OCI-M2 (cell line): ENCODE data around the gene TXLNG.
A peak's percentile ranks its signal among the peaks of the same experiment; 100 is the strongest.
"Not testable (repeated sequence)": the region's sequence is repeated elsewhere in the genome, so short reads cannot be mapped to it uniquely, and the experiment has no call there.

ENCODE experiments used
- DNase-seq: peaks from one replicate; lab custom pipeline; 2025; ENCODE audit not compliant: unreplicated experiment; lab: John Stamatoyannopoulos, UW

Gene TXLNG

GRCh38 chrX:16786139-16786790, at the start of gene TXLNG:
TSS of gene TXLNG (plus strand) at chrX:16786466. CDS start at chrX:16786488, 22 bp downstream.
- DNase-seq = peak; percentile 79

GRCh38 chrX:16737024-16737423, 49.2 kb upstream of the TXLNG start:
- no peak for DNase-seq

GRCh38 chrX:16739574-16739973, 46.7 kb upstream of the TXLNG start:
- no peak for DNase-seq

GRCh38 chrX:16743604-16744325, 42.5 kb upstream of the TXLNG start:
- no peak for DNase-seq

GRCh38 chrX:16745102-16745501, 41.2 kb upstream of the TXLNG start:
- DNase-seq = no peak

GRCh38 chrX:16745659-16746058, 40.6 kb upstream of the TXLNG start:
- DNase-seq = no peak

GRCh38 chrX:16748425-16748824, 37.8 kb upstream of the TXLNG start:
- DNase-seq = no peak

GRCh38 chrX:16750136-16750535, 36.1 kb upstream of the TXLNG start:
- no peak for DNase-seq

- DNase-seq = no peak
These were observed 32.2 kb upstream of the TXLNG start for GRCh38 chrX:16754019-16754418.

GRCh38 chrX:16756724-16757123, 29.5 kb upstream of the TXLNG start:
- no peak for DNase-seq

- not testable (repeated sequence) for DNase-seq
These were observed 24.8 kb upstream of the TXLNG start for GRCh38 chrX:16761500-16761899.

GRCh38 chrX:16762579-16762978, 23.7 kb upstream of the TXLNG start:
- DNase-seq = no peak

- DNase-seq = no peak
These were observed 20.7 kb upstream of the TXLNG start for GRCh38 chrX:16765594-16765993.

- no peak for DNase-seq
These were observed 15.2 kb upstream of the TXLNG start for GRCh38 chrX:16770970-16771482.

GRCh38 chrX:16771483-16772398, 14.5 kb upstream of the TXLNG start:
- DNase-seq = no peak

- no peak for DNase-seq
These were observed 13.8 kb upstream of the TXLNG start for GRCh38 chrX:16772460-16772859.

- no peak for DNase-seq
These were observed 11.5 kb upstream of the TXLNG start for GRCh38 chrX:16774746-16775145.

- no peak for DNase-seq
These were observed 7.7 kb upstream of the TXLNG start for GRCh38 chrX:16778545-16778944.

GRCh38 chrX:16778993-16779392, 7.3 kb upstream of the TXLNG start:
- no peak for DNase-seq

GRCh38 chrX:16779815-16780214, 6.5 kb upstream of the TXLNG start:
- not testable (repeated sequence) for DNase-seq

GRCh38 chrX:16783452-16783851, 2.8 kb upstream of the TXLNG start:
- no peak for DNase-seq
